Fibroblast of lung (primary cell): ENCODE results near the gene AP2A2. TPM values are rescaled to one million over a fixed set of nuclear protein-coding genes. Genes with fewer than 3 reads are reported as not detected.

Experiments used
- DNase-seq, 2 donors: peaks; one replicate each; pipeline versions ENCODE4 v3.0.0 to v3.0.0-alpha.2; 2010; ENCODE audit warnings: low read depth in 2 of 2
- H2AFZ ChIP-seq: 2 replicates; pipeline ENCODE4 v1.5.1; 2012; ENCODE audit warnings: low read length, control low read depth, inconsistent platforms
- H3K27ac ChIP-seq: 2 replicates; pipeline ENCODE4 v1.5.1; 2011; ENCODE audit warnings: low read length, control low read depth; ENCODE audit not compliant: insufficient read depth
- H3K27me3 ChIP-seq: 2 replicates; pipeline ENCODE4 v1.5.1; 2011; ENCODE audit warnings: mild to moderate bottlenecking, low read length; ENCODE audit not compliant: control insufficient read depth, insufficient read depth
- H3K36me3 ChIP-seq: 2 replicates; pipeline ENCODE4 v1.5.1; 2011; ENCODE audit warnings: low read length; ENCODE audit not compliant: control insufficient read depth, insufficient read depth
- H3K4me1 ChIP-seq: 2 replicates; pipeline ENCODE4 v1.5.1; 2011; ENCODE audit warnings: low read length; ENCODE audit not compliant: control insufficient read depth, insufficient read depth; ENCODE audit errors: extremely low read depth
- H3K4me2 ChIP-seq: 2 replicates; pipeline ENCODE4 v1.5.1; 2011; ENCODE audit warnings: low read length, control low read depth; ENCODE audit not compliant: insufficient read depth; ENCODE audit errors: extremely low read depth
- H3K4me3 ChIP-seq, 4 experiments: fragments of 200-600 bp in 1 of 4; sonication (generic) in 1 of 4; replicated peaks in 1 of 4; 2 replicates each; pipeline ENCODE4 v1.5.1; 2011 to 2016; ENCODE audit warnings: low read length in 4 of 4, low read depth in 3 of 4, mild to moderate bottlenecking in 3 of 4, control low read depth in 2 of 4, inconsistent platforms in 1 of 4, mixed read lengths in 1 of 4; ENCODE audit not compliant: insufficient read depth in 1 of 4; ENCODE audit errors: control extremely low read depth in 1 of 4
- H3K79me2 ChIP-seq: 2 replicates; pipeline ENCODE4 v1.5.1; 2012; ENCODE audit warnings: mild to moderate bottlenecking, low read length, inconsistent platforms; ENCODE audit not compliant: control insufficient read depth, insufficient read depth
- H3K9ac ChIP-seq: 2 replicates; pipeline ENCODE4 v1.5.1; 2011; ENCODE audit warnings: mild to moderate bottlenecking, low read length, control low read depth; ENCODE audit not compliant: insufficient read depth
- H3K9me3 ChIP-seq: 2 replicates; pipeline ENCODE4 v1.5.1; 2012; ENCODE audit warnings: low read depth, low read length; ENCODE audit not compliant: control insufficient read depth, insufficient read depth
- H4K20me1 ChIP-seq: 2 replicates; pipeline ENCODE4 v1.5.1; 2011; ENCODE audit warnings: low read length; ENCODE audit not compliant: control insufficient read depth, insufficient read depth; ENCODE audit errors: extremely low read depth
- CTCF ChIP-seq, 2 donors: IDR thresholded peaks in 1 of 2; conservative IDR thresholded peaks in 1 of 2; 1 replicate in 1 of 2; 2 replicates in 1 of 2; pipeline ENCODE4 v1.5.1; 2011 to 2012; ENCODE audit warnings: low read length in 2 of 2, control low read depth in 1 of 2, inconsistent platforms in 1 of 2, low read depth in 1 of 2, mild to moderate bottlenecking in 1 of 2
- EZH2 ChIP-seq: IDR thresholded peaks from 2 replicates; pipeline ENCODE4 v1.5.1; 2012; ENCODE audit warnings: low read length, control low read depth, mild to moderate bottlenecking; ENCODE audit errors: missing control alignments
- polyA plus RNA-seq, 2 donors: library from polyadenylated mRNA; depleted of rRNA in 1 of 2; stranded (reverse) in 1 of 2; unstranded in 1 of 2; fragments of >200 nt; gene quantifications; 2 replicates each; pipeline ENCODE4 v1.2.1, GENCODE V29; 2011 to 2012; ENCODE audit warnings: missing spikeins in 1 of 2
- total RNA-seq: library from RNA; depleted of rRNA; stranded (reverse); fragments of >200 nt; gene quantifications from 2 replicates; pipeline ENCODE4 v1.2.1, GENCODE V29; 2014

Gene AP2A2
- total and polyA plus RNA-seq, 2 donors (not counting 1 experiment from before 2014, with no cell fraction given) = 21.6 to 46.1 TPM

GRCh38 chr11:1010551-1011319 lies 85.1 kb downstream of the AP2A2 start:
- Histone ChIP-seq H2AFZ (no peak overlapping the region), H3K9ac (no peak overlapping the region), H3K27me3 (no peaks in the 10 kb centered on the region), H3K27ac (no peak overlapping the region), H3K79me2 (no peaks in the 10 kb centered on the region), H3K36me3 (peaks cover 15% of the 10 kb centered on the region), H3K4me3 (no peak overlapping the region), H3K9me3 (no peaks in the 10 kb centered on the region), H3K4me1 (no peaks in the 10 kb centered on the region), H3K4me2 (no peak overlapping the region), H4K20me1 (no peaks in the 10 kb centered on the region)
- no peak for TF ChIP-seq EZH2
- DNase-seq = no peak

DNA sequence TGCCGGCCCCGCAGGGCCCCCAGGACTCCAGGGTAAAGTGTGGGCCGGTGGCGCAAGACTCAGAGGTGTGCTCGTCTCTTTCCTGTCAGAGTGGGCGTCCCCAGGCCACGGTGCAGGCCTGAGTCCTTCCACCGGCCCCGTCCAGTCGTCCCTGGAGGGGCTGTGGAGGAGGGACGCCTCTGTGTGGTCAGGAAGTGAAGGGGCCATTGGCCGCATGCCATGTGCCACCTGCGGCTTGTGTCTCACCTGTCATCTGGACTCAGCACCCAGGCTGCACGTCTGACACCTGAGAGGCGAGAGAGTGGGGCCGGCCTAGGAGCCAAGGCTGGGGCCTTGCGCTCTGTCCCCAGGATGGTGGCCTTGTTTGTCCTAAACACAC lies 85.6 kb downstream of the AP2A2 start:
- no peak for TF ChIP-seq CTCF (conservative IDR thresholded peaks at IDR 0.05 in 1 of 2, IDR thresholded peaks at IDR 0.05 in 1 of 2; ENCODE audit: low read depth in 1 of 2, low read length in 2 of 2)
- no peak for TF ChIP-seq EZH2
- Histone ChIP-seq H3K36me3 (peaks cover 15% of the 10 kb centered on the region), H3K4me3 (no peak overlapping the region), H2AFZ (no peak overlapping the region), H3K79me2 (no peaks in the 10 kb centered on the region), H3K9ac (no peak overlapping the region), H3K4me1 (no peaks in the 10 kb centered on the region), H3K4me2 (no peak overlapping the region), H3K27me3 (no peaks in the 10 kb centered on the region), H3K27ac (no peak overlapping the region), H3K9me3 (no peaks in the 10 kb centered on the region), H4K20me1 (no peaks in the 10 kb centered on the region)
- no peak for DNase-seq

DNA sequence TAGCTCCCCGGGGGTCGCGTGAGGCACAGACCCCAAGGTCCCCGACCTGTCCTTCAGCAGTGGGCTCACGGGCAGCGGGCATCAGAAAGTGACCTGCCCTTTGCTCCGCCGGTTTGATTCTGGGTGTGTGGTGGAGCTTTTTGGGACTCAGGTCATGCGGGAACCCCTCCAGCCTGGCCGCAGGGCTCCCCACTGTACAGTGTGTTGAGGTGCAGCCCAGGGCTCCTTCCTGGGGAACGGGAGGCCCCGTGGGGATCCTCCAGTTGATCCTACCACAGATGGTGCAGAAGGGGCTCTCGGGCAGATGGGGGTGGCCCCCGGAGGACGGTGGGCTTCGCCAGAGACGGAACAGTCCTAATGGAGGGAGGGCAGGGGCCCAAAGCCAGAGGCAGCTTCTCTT lies 86.6 kb downstream of the AP2A2 start:
- no peak for TF ChIP-seq CTCF (conservative IDR thresholded peaks at IDR 0.05 in 1 of 2, IDR thresholded peaks at IDR 0.05 in 1 of 2; ENCODE audit: low read depth in 1 of 2, low read length in 2 of 2)
- no peak for TF ChIP-seq EZH2
- no peak overlapping the region for H3K9ac ChIP-seq
- H3K27me3 ChIP-seq = no peaks in the 10 kb centered on the region
- no peaks in the 10 kb centered on the region for H3K4me1 ChIP-seq
- no peak overlapping the region for H2AFZ ChIP-seq
- no peak overlapping the region for H3K4me3 ChIP-seq
- H4K20me1 ChIP-seq = no peaks in the 10 kb centered on the region
- DNase-seq = no peak
- H3K4me2 ChIP-seq = no peak overlapping the region
- no peaks in the 10 kb centered on the region for H3K9me3 ChIP-seq
- no peaks in the 10 kb centered on the region for H3K79me2 ChIP-seq
- H3K27ac ChIP-seq = no peak overlapping the region
- H3K36me3 ChIP-seq = peaks cover 15% of the 10 kb centered on the region
